Activated CD8-positive, alpha-beta memory T cell treated with anti-CD3 and anti-CD28 coated beads, Interleukin-2, amount 10 ng/mL, durations not matched to agents 7 days and 5 days (primary cell): ENCODE data around the gene ABI3BP. TPM values are rescaled to one million over a fixed set of nuclear protein-coding genes. Genes with fewer than 3 reads are reported as not detected.

Source experiments
- ATAC-seq: fragments of 150-1000 bp; cut with Tn5 transposase; one replicate; pipeline ENCODE4 v1.10.0; 2021; ENCODE audit warnings: moderate library complexity
- CTCF ChIA-PET: fragments of 350-600 bp; sonication (Branson Sonifier 250); formaldehyde crosslinking; loops from one replicate; lab custom pipeline; 2021; ENCODE audit warnings: antibody characterized with exemption; lab: Charles Lee
- DNase-seq: peaks from one replicate; pipeline ENCODE4 v3.0.0-alpha.2; 2020
- H3K27ac Mint-ChIP-seq: one replicate; pipeline ENCODE4 v1.8.0; 2021; ENCODE audit warnings: mild to moderate bottlenecking, mixed read lengths
- H3K27me3 Mint-ChIP-seq: one replicate; pipeline ENCODE4 v1.8.0; 2021; ENCODE audit warnings: mixed read lengths
- H3K36me3 Mint-ChIP-seq: one replicate; pipeline ENCODE4 v1.8.0; 2021; ENCODE audit warnings: mild to moderate bottlenecking, mixed read lengths
- H3K4me1 Mint-ChIP-seq: one replicate; pipeline ENCODE4 v1.8.0; 2021; ENCODE audit warnings: mixed read lengths
- H3K4me3 Mint-ChIP-seq: one replicate; pipeline ENCODE4 v1.8.0; 2021; ENCODE audit warnings: mild to moderate bottlenecking, moderate library complexity, mixed read lengths
- H3K9me3 Mint-ChIP-seq: one replicate; pipeline ENCODE4 v1.8.0; 2022; ENCODE audit warnings: low read depth, mixed read lengths
- total RNA-seq, 2 experiments: library from RNA; stranded (reverse); gene quantifications; one replicate each; pipeline ENCODE4 v1.2.3, GENCODE V29; 2021

The ABI3BP gene
- total RNA-seq, 2 experiments from 2014 or later: 0.19 to 1.2 TPM

DNA sequence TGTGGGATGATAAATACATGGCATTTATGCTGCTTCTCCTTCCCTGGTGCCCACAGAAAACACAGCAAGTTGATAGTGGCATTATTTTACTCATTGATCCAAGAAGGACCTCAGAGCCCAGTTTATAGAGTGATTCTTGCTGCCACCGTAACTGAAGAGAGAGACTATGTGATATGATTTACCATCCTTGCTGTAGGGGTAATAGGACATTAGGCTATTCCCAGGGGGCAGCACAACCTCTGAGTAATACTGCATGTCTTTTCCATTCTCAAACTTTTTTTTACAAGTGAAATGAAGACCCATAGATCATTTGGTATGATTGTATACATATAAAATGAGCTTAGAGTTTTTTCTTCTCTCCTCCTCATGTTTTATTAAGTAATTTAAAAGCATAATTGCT is 136.4 kb downstream of the ABI3BP start:
- Mint-ChIP-seq H3K9me3 (no peaks in the 10 kb centered on the region), H3K36me3 (no peaks in the 10 kb centered on the region), H3K27ac (no peak overlapping the region), H3K4me3 (no peak overlapping the region), H3K27me3 (peaks cover 13% of the 10 kb centered on the region), H3K4me1 (no peaks in the 10 kb centered on the region)
- no peak for ATAC-seq
- no peak for DNase-seq
- CTCF ChIA-PET: no interaction called here

DNA sequence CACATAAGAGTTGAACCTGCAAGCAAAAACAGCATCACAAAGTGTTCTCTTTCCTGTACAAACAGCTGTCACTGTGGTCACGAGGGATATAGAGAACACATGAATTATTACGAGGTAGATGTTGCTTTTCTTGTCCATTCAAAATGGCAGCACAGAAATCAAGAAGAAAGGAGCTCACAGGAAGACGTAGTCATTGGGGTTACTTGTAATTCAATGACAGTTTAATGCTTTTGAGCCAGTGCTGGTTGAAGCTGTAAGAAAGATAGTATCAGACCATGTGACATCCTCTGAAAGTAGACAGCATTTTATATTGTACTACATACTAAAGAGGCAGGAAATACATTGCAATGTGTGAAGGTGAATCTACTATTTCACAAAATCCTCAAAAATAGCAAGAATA is 140.4 kb downstream of the ABI3BP start:
- H3K27ac Mint-ChIP-seq: no peak overlapping the region
- H3K9me3 Mint-ChIP-seq: no peaks in the 10 kb centered on the region
- DNase-seq: no peak
- peaks cover 12% of the 10 kb centered on the region for H3K27me3 Mint-ChIP-seq
- H3K4me1 Mint-ChIP-seq: no peaks in the 10 kb centered on the region
- CTCF ChIA-PET: no interaction called here
- ATAC-seq: no peak
- no peak overlapping the region for H3K4me3 Mint-ChIP-seq
- H3K36me3 Mint-ChIP-seq: no peaks in the 10 kb centered on the region

GRCh38 chr3:100850701-100851100 is 142.5 kb downstream of the ABI3BP start:
- no peaks in the 10 kb centered on the region for H3K36me3 Mint-ChIP-seq
- ATAC-seq (no peak), DNase-seq (no peak)
- CTCF ChIA-PET: no interaction called here
- no peaks in the 10 kb centered on the region for H3K4me1 Mint-ChIP-seq
- H3K9me3 Mint-ChIP-seq: no peaks in the 10 kb centered on the region
- no peak overlapping the region for H3K27ac Mint-ChIP-seq
- H3K27me3 Mint-ChIP-seq: peaks cover 9% of the 10 kb centered on the region
- no peak overlapping the region for H3K4me3 Mint-ChIP-seq

- CTCF ChIA-PET: no interaction called here
- peaks cover 11% of the 10 kb centered on the region for H3K27me3 Mint-ChIP-seq
- H3K4me3 Mint-ChIP-seq: no peak overlapping the region
- H3K27ac Mint-ChIP-seq: no peak overlapping the region
- no peaks in the 10 kb centered on the region for H3K4me1 Mint-ChIP-seq
- DNase-seq (no peak), ATAC-seq (no peak)
- no peaks in the 10 kb centered on the region for H3K36me3 Mint-ChIP-seq
- H3K9me3 Mint-ChIP-seq: no peaks in the 10 kb centered on the region
Observed at GRCh38 chr3:100850156-100850555, 143.1 kb downstream of the ABI3BP start.

- no peak for DNase-seq
- no peak for ATAC-seq
- no peaks in the 10 kb centered on the region for H3K9me3 Mint-ChIP-seq
- H3K4me1 Mint-ChIP-seq: no peaks in the 10 kb centered on the region
- peaks cover 38% of the 10 kb centered on the region for H3K27me3 Mint-ChIP-seq
- no peaks in the 10 kb centered on the region for H3K36me3 Mint-ChIP-seq
- H3K27ac Mint-ChIP-seq: no peak overlapping the region
- H3K4me3 Mint-ChIP-seq: no peak overlapping the region
- CTCF ChIA-PET: no interaction called here
Observed at GRCh38 chr3:100844063-100844936, 148.9 kb downstream of the ABI3BP start.

GRCh38 chr3:100838157-100838556 is 155.1 kb downstream of the ABI3BP start:
- Mint-ChIP-seq H3K4me1 (peaks cover 4% of the 10 kb centered on the region), H3K36me3 (no peaks in the 10 kb centered on the region), H3K27ac (no peak overlapping the region), H3K27me3 (peaks cover 45% of the 10 kb centered on the region), H3K9me3 (no peaks in the 10 kb centered on the region), H3K4me3 (no peak overlapping the region)
- no peak for DNase-seq
- ATAC-seq: no peak
- CTCF ChIA-PET: no interaction called here

DNA sequence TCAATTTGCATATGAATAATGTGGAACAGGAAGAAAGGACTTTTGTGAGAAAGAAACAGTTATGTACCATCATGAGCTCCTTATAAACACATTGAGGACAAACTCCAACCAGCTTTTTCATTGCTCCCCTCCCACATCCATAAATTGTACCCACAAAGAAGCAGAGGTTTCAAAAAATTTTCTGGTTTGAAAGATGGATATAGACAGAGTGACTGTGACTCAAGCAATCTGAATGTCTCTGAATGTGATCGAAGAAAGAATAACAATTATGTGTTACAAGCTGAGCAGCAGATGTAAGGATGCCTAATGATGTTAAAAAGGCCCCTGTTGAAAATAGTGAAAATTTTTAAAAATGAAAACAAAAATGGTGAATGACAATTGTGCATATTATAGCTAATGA is 156.6 kb downstream of the ABI3BP start:
- DNase-seq: no peak
- no peaks in the 10 kb centered on the region for H3K36me3 Mint-ChIP-seq
- H3K4me1 Mint-ChIP-seq: peaks cover 4% of the 10 kb centered on the region
- H3K27ac Mint-ChIP-seq: no peak overlapping the region
- no peaks in the 10 kb centered on the region for H3K9me3 Mint-ChIP-seq
- CTCF ChIA-PET: no interaction called here
- no peak overlapping the region for H3K4me3 Mint-ChIP-seq
- no peak for ATAC-seq
- peaks cover 44% of the 10 kb centered on the region for H3K27me3 Mint-ChIP-seq

GRCh38 chr3:100834332-100834731 is 158.9 kb downstream of the ABI3BP start:
- ATAC-seq (no peak), DNase-seq (no peak)
- H3K4me1 Mint-ChIP-seq: peaks cover 4% of the 10 kb centered on the region
- CTCF ChIA-PET: no interaction called here
- H3K27me3 Mint-ChIP-seq: peaks cover 38% of the 10 kb centered on the region
- no peak overlapping the region for H3K4me3 Mint-ChIP-seq
- H3K36me3 Mint-ChIP-seq: no peaks in the 10 kb centered on the region
- no peaks in the 10 kb centered on the region for H3K9me3 Mint-ChIP-seq
- no peak overlapping the region for H3K27ac Mint-ChIP-seq

- no peaks in the 10 kb centered on the region for H3K9me3 Mint-ChIP-seq
- CTCF ChIA-PET: no interaction called here
- H3K27me3 Mint-ChIP-seq: peaks cover 39% of the 10 kb centered on the region
- DNase-seq (no peak), ATAC-seq (no peak)
- H3K27ac Mint-ChIP-seq: no peak overlapping the region
- H3K4me1 Mint-ChIP-seq: peaks cover 4% of the 10 kb centered on the region
- H3K4me3 Mint-ChIP-seq: no peak overlapping the region
- no peaks in the 10 kb centered on the region for H3K36me3 Mint-ChIP-seq
Observed at GRCh38 chr3:100833483-100833882, 159.7 kb downstream of the ABI3BP start.

DNA sequence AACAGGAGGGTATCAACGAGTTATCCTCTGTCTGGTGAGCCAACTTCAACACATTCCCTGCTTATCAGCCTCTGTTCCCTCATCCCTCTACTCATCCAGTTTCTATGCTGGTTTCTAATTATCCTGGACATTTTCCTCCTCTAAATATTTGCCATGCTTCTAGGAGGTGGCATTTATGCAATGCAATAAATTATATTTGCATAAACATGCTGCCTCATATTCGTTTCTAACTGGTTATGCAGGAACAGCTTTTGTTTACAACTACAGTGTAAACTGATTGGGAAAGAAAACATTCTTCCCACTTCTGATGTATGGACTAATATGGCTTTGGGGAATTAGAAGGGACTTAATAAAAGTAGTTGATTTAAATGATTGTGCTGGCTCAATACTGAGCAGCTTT is 161.6 kb downstream of the ABI3BP start:
- ATAC-seq: no peak
- Mint-ChIP-seq H3K27ac (no peak overlapping the region), H3K4me3 (no peak overlapping the region), H3K36me3 (no peaks in the 10 kb centered on the region), H3K4me1 (no peaks in the 10 kb centered on the region), H3K9me3 (no peaks in the 10 kb centered on the region), H3K27me3 (peaks cover 36% of the 10 kb centered on the region)
- CTCF ChIA-PET: no interaction called here
- DNase-seq: no peak

DNA sequence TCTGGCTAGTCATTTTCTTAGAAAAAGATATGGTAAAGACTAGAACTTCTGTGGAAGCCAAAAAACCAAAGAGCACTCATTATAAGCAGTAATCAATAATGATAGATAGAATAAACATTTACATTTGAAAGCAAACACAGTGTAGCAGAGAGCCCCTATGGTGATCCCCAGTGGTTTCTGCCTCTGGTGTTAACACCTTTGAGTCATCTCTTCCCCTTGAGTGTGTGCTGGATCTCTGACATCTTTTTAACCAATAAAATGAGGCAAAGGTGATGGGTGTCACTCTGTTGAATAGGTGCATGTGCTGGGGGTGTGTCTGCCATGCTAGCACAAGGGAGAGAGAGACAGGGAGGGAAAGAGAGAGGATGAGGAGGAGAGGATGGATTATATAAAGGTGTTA is 162.3 kb downstream of the ABI3BP start:
- no peaks in the 10 kb centered on the region for H3K9me3 Mint-ChIP-seq
- CTCF ChIA-PET: no interaction called here
- no peak overlapping the region for H3K27ac Mint-ChIP-seq
- ATAC-seq (no peak), DNase-seq (no peak)
- peaks cover 34% of the 10 kb centered on the region for H3K27me3 Mint-ChIP-seq
- H3K4me3 Mint-ChIP-seq: no peak overlapping the region
- H3K36me3 Mint-ChIP-seq: no peaks in the 10 kb centered on the region
- H3K4me1 Mint-ChIP-seq: no peaks in the 10 kb centered on the region

DNA sequence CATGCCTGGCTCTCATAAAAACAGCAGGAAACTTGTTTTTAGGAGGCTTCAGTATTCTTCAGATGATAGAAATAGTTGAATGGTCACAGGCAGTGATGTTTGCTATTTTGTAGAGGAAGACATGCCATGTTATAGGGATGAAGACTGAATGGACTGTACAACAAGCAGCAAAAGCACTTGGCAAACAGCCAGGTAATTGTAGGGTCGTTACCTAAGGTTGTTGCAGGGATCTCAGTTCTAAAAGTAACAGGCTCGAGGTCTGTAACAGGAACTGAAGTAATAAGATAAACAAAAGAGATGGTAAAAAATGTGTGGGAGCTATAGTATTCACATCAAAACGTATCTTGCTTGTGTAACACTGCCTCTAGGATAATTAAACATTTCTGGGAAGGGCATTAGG is 167.6 kb downstream of the ABI3BP start:
- Mint-ChIP-seq H3K36me3 (no peaks in the 10 kb centered on the region), H3K27ac (no peak overlapping the region), H3K4me3 (no peak overlapping the region), H3K9me3 (no peaks in the 10 kb centered on the region), H3K27me3 (peaks cover 27% of the 10 kb centered on the region), H3K4me1 (no peaks in the 10 kb centered on the region)
- no peak for ATAC-seq
- CTCF ChIA-PET: no interaction called here
- DNase-seq: no peak

- peaks cover 7% of the 10 kb centered on the region for H3K4me1 Mint-ChIP-seq
- ATAC-seq (no peak), DNase-seq (no peak)
- H3K27ac Mint-ChIP-seq: no peak overlapping the region
- CTCF ChIA-PET: no interaction called here
- H3K9me3 Mint-ChIP-seq: no peaks in the 10 kb centered on the region
- H3K36me3 Mint-ChIP-seq: no peaks in the 10 kb centered on the region
- no peak overlapping the region for H3K4me3 Mint-ChIP-seq
- peaks cover 50% of the 10 kb centered on the region for H3K27me3 Mint-ChIP-seq
Observed at GRCh38 chr3:100815583-100815982, 177.6 kb downstream of the ABI3BP start.

- H3K36me3 Mint-ChIP-seq: no peaks in the 10 kb centered on the region
- CTCF ChIA-PET: no interaction called here
Observed at GRCh38 chr3:100813828-100814227, 179.4 kb downstream of the ABI3BP start.

More at GRCh38 chr3:100813828-100814227, 179.4 kb downstream of the ABI3BP start:
- Mint-ChIP-seq H3K27me3 (peaks cover 55% of the 10 kb centered on the region), H3K9me3 (no peaks in the 10 kb centered on the region), H3K4me3 (no peak overlapping the region), H3K27ac (no peak overlapping the region), H3K4me1 (peaks cover 7% of the 10 kb centered on the region)
- ATAC-seq: no peak
- DNase-seq: no peak
